ENCODE measurements around the gene PHLPP1.
A peak's percentile ranks its signal among the peaks of the same experiment; 100 is the strongest.

PHLPP1 gene

DNA sequence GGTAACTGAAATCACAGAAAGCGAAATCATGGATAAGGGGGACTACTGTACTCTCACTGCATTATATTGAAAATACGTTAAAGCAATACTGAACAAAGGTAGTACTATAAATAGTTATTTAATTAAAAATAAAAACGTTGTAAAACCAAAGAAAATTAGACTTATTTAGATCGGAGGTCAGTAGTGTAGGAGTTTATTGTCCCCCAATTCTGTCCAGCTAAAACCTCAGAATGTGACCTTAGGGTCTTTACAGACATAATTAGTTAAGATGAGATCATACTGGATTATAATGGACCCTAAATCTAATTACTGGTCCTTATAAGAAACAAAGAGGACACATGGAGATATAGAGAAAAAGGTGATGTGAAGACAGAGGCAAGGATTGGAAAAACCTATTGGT is 95.3 kb downstream of the PHLPP1 start:
- DNase-seq (ENCODE audit: low read depth) = no peak

DNA sequence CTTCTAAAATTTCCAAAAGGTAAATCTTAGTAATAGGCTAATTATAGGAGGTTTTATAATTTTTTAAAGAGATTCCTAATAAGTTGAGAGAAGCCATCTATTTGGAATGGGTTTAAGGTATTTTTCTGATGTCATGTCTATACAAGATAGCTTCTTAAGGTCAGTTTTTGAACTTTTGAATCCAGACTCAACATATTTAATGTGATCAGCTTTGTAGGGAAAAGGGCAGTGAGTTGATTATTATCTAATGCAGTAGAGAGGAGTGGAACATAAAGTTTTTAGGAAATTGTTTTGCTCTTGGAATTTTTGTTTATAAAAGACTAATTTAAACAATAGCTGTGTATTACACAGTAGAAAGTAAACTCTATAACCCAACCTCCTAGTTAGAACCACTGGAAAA is 96.3 kb downstream of the PHLPP1 start:
- no peak for DNase-seq (ENCODE audit: low read depth)

DNA sequence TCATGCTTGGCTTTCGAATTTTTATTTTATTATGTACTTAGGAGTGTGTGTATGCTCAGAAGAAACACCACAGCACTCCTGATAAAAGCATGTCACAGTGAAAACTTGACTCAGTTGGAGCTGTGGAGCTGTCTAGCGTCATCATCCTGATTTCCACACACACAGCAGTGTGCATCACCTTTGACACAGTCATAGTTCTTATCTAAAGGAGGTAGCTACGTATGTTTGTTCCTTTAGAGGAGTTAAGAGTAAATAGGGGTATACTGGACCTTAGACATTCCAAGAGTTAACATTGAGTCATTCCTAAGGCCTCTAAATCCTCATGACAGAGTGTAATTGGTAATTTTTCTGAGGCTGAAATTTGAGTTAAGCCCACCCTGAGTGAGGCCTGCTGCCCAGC is 96.9 kb downstream of the PHLPP1 start:
- DNase-seq (ENCODE audit: low read depth) = no peak

DNA sequence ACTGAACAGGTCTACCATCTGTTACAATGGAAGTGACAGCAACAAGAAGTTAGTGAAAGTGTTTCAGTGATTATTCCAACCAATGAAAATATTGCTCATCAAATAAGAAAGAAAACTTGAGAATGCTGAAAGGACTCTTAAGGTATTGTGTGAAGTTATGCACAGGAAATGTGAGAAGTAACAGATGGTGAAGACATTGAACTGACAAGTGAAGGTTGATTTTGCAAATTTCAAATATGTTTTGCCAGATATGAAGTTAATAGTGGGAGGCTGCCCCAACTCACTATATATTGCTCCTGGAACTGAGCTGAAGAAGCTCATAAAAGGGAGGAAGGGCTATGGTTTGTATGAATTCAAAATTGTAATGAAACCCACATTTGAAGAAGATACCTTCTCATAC is 97.5 kb downstream of the PHLPP1 start:
- DNase-seq (ENCODE audit: low read depth) = no peak

DNA sequence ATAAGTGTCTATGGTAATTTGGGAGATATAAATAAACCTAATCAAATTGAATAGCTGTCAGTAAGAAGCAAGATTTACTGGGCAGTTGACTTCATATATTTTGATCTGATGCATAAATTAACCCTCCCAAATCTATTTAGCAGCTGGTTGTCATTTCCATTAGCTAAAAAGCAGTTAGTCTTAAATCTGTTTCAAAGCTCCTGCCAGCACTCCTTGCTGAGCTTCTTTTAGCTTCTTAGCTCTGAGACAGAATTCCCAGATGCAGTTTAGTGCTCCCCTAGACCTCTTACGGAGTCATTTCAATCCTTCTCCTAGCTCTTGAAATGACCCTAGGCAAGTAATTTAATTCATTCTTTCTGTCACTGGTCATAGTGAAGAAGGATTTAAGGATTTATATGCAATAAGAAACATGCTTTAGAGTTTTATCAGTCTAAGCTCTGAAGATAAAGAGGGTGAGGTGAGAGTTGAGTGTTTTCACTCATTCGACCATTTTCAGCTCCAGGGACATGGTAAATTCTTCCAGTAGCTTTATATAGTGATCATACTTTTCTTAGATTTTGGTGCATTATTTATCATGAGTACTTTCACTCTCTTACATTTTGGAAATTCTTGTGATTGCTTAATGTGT is 98.9 kb downstream of the PHLPP1 start:
- DNase-seq (ENCODE audit: low read depth) = no peak

DNA sequence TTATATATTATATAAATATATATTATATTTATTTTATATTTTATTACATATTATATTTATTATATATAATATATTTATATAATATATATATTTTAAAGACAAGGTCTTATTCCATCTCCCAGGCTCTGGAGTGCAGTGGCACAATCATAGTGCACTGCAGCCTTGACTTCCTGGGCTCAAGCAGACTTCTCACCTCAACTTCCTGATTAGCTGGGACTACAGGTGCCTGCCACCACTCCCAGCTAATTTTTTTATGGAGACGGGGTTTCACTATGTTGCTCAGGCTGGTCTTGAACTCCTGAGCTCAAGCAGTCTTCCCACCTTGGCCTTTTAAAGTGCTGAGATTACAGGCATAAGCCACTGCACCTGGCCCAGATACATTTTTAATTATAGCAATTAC is 110.0 kb downstream of the PHLPP1 start:
- no peak for DNase-seq (ENCODE audit: low read depth)

DNA sequence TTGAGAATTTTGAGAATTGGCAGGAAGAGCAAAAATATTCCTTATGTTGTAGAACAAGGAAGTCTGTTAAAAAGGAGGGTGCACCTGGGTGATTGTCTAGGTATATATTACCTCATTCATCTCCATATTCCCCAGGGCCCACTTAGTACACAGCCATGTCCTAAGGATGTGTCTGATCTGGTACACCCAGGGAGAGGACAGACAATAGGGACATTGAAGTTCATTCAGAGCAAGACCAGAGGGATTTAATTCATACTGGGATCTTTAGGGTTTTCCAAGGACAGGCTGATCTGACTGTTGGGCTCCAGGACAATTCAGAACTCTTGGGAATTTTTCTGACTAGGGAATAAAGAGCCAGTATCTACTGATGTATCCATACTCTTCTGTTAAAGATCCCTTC is 112.1 kb downstream of the PHLPP1 start:
- no peak for DNase-seq (ENCODE audit: low read depth)

DNA sequence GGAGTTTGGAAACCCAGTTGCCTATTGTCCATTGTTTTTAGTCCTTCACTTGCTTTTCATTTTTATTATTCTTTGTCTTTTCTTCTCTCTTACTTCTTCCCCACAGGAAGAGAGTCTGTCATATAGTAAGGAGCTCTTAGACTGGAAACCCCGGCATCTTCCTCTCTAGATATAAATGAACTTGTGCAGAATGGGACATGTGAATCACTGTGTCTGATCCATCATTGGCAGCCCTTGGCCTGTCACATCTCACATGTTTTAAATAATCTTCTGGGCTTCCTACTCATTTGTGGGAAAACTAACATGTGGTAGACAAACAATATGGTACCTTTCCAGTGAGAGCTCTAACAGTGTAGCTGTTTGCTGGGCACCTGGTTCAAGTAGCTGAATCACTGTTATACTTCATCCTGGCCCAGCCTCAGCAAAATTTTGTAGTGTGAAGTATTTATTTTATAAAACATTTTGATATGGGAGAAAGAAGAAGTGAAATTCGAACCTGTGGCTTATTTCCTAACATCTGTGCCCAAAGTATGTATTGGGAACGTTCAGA is 112.8 kb downstream of the PHLPP1 start:
- no peak for DNase-seq (ENCODE audit: low read depth)

DNA sequence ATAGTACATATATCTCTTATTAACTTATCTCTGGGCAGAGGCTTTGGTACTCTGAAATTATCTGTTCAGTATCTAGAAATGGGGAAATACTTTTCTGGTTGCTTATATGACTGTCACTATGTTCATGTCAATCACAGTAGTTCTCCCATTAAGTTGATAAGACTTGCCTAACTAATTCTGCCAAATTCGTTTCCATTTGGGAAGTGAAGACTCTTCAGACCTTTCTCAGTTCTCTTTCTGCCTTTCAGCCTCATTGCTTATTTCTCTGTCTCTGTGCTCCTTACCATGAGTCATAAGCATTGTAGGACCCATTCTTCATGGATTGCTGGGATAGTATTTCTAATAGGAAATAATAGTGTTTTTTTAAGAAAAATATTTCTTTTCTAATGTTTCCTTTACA is 113.5 kb downstream of the PHLPP1 start:
- no peak for DNase-seq (ENCODE audit: low read depth)

DNA sequence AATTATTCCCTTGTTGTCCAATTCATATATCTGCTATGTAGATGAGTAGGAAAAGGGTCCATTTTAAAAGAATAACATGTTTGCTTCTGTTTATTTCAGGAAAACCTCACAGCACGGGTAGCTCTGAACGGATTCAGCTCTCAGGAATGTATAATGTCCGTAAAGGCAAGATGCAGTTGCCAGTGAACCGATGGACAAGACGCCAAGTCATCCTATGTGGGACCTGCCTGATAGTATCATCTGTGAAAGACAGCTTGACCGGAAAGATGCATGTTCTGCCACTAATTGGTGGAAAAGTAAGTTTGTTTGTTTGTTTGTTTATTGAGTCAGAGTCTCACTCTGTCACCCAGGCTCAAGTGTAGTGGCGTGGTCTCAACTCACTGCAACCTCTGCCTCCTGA is 114.6 kb downstream of the PHLPP1 start:
- DNase-seq (ENCODE audit: low read depth) = no peak

DNA sequence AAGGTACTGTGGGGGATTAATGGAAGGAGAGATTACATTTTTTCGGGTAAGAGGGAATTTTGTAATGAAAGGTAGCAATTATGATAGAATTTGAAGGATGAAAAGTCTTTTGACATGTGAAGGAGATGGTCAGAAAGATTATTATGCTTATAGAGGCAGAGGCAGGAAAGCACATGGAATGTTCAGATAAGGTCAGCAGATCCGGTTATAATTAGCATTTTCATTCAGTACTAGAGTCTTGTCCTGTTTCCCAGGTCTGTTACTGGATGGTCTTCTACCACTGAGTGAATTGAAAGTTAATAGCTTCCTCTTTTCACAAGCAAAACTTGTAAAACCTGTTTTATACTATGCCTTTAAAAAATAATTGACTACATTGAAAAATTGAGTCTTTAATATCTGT is 116.9 kb downstream of the PHLPP1 start:
- DNase-seq (ENCODE audit: low read depth) = no peak

DNA sequence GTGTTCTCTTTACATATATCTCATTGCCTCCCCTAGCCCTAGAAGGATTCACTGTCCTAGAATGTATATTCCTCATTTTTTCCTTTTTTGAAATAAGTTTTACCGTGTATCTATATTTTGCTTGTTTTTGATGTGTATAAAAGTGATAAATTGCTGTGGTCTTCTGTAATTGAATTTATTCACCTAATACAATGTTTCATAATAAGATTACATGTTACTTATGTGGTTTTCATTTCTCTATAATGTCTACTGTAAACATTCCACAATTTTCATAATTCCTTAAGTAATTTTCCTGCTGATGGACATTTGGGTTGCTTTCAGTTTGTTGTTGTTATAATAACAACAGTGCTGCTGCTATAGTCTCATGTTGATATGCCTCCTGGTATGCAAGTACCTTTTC is 118.2 kb downstream of the PHLPP1 start:
- DNase-seq (ENCODE audit: low read depth) = no peak

DNA sequence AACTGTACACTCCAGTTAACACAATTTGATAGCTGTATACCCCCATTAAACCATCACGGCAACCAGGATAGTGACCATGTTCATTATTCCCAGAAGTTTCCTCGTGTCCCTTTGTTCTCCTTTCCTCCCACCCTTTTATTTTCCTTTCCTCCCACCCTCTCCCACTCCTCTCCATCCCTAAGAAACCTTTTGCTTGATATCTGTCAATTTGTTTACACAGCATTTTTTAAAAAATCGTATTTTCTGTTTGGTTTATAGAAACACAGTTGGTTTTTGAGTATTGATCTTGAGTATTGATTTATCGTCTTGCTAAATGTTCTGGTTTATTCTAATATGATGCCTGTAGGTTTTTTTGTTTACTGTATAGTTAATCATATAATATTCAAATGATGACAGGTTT is 119.4 kb downstream of the PHLPP1 start:
- DNase-seq (ENCODE audit: low read depth) = no peak

DNA sequence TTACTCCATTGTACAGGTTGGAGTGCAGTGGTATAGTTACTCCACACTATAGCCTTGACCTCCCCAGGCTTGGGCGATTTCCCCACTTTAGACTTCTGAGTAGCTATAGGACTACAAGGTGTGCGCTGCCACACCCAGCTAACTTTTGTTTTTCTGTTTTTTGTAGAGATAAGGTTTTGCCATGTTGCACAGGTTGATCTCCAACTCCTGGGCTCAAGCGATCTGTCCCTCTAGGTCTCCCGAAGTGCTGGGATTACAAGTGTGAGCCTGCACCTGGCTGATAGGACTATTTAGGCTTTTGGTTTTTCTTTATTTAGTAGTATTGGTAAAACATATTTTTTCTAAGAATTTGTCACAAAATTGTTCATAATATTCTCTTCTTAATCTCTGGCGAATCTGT is 121.7 kb downstream of the PHLPP1 start:
- no peak for DNase-seq (ENCODE audit: low read depth)

DNA sequence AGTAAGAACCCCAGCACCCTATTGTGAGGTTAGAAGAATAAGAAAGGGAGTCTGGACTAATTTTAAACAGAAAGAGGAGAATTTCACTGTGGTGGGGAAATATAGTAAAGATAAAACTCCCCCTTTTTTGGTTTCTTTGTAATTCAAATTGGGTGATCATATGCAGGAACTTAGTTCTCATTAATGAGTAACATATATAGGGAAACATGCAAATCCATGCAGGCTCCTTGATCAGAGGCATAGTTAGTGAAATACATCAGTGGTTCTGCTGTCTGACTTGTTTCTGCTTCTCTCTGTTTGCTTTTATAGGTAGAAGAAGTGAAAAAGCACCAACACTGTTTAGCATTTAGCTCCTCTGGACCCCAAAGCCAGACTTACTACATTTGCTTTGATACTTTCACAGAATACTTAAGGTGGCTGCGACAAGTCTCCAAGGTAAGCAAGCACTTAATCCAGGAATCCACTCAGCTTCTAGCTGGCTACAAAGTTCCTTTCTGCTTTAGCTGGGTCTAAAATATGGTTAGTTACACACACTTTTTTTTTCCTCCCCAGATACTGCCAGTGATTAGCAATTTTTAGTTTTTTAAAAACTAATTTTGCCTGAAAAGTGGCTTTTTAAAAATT is 123.2 kb downstream of the PHLPP1 start:
- DNase-seq (ENCODE audit: low read depth) = no peak

DNA sequence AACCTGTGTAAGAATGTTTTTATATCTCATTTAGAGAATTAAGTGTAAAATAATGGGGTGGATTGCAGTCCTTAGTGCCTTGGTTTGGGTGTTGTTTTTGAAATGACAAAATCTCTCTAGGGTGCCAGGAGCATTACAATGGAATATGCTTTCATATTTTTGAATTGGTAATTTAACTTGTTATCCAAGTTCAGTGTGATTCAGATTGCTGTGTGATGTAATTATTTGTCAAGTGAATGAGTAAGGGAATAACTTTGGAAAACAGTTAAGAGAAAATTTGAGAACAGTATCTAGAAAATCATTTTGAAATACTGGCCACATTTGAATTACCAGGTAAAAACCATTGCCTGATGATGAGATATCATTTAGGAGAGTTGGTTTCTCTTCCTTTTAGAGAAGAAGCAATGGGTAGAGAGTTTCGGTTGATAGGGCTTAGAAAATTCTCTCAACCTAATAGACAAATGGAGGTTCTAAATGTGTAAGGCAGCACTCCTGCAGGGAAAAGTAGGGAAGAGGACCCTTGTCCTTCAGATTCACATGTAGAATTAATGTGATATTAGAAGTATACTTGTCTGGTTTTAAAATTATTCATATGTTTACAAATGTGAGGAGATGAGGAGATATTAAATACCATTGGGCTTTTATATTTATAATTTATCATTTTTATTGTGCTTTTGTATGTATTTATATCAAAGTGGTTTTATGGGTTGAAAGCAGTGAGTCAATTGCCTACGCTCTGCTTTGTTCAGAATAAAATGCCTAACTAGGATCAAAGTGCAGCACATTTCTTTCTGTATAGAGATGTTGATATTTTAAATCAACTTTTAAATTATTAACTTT is 124.8 kb downstream of the PHLPP1 start:
- no peak for DNase-seq (ENCODE audit: low read depth)

DNA sequence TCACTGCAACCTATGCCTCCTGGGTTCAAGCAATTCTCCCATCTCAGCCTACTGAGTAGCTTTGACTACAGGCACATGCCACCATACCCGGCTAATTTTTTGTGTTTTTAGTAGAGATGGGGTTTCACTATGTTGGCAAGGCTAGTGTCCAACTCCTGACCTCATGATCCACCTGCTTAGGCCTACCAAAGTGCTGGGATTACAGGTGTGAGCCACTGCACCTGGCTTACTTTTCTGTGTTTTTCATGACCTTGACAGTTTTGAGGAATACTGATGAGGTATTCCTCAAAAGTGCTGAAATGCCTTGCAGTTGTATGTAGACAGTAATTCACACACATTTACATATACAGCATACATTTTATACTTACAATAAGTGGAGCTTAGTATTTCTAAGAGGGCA is 126.1 kb downstream of the PHLPP1 start:
- no peak for DNase-seq (ENCODE audit: low read depth)

DNA sequence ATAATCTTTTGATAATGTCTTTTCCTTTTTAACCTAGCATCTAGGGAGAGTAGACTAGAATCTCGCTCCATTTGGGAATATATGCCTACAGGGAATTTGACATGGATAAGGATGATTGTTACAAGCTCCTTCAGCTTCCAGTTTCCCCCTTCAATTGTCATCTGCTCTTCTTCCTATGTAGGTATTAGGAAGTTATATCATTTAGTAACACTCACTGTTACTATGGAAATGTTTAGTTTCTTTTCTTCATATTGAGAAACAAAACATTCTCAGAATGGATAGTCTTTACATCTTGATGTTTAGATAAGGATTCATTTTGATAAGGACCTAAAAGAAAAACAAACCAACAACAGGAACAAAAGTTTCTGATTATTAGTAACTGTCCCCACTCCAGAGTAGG is 127.6 kb downstream of the PHLPP1 start:
- DNase-seq (ENCODE audit: low read depth) = no peak

DNA sequence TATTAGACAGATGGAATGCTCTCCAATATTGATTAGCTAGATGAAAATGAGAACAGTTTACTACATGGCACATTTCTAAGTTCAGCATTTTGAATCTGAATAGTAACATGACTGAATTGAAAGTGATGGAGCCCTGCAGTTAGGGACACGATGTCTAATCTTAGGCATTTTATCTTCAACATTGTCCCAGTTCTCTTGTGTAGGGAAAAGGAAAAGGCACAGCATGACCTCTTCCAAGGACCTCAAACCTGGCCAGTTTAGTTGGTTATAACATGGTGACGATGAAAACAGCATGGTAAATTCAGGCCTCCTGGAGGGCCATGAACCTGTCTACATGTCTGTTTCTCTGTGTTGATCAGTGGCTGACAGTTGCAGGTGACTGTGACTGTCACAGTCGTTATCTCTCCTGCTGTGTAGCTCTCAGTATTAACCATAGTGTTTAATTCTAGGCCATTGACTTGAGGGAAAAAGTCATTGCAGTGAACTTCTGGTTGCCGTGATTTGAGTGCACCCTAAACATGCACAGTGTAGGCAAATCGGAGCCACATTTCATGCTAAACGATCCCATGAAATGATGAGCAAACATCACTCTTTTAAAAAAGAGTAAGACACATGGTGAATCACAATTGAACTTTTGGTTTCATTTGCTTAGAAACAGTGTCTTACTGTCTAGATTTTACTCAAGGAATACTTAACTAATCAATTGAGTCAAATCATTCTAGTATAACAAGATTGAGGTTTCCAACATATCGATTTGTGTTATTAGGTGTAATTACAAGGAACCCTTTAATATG is 129.7 kb downstream of the PHLPP1 start:
- no peak for DNase-seq (ENCODE audit: low read depth)

DNA sequence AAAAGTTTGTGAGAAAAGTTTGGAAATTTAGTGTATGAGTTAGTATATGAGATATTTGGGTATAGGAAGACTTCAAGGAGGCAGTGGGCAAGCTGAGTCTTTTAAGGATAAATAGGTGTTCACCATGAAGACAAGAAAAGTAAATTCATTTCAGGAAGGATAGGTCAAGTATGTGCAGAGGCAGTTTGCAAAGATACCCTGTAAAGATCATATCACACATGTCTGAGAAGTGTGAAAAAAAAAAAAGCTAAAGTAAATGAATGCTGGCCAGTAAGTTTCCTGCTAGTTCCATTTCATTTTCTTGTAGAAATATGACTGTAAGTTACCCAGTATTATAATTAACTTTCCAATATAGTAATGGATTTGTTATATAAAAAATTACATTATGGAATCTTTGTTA is 131.0 kb downstream of the PHLPP1 start:
- DNase-seq (ENCODE audit: low read depth) = peak; percentile 5

DNA sequence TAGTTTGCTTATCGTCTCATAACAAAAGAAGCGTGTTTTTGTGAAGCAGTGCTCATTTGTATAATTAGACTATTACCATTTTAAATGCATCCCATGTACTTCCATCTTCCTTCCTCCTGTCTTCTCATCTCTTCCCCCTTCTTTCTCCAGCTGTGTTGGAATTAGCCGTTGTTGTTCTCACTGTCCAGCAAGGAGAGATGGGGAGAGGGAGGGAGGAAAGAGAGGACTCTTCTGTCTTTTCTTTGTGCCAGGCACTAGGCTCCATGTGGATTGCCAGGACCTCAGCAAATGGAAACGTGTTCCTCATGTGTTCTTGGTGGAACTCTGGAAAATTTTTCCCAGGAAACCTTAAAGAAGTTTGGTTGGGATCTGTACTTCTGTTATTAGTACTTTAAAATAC is 131.7 kb downstream of the PHLPP1 start:
- DNase-seq (ENCODE audit: low read depth) = no peak

DNA sequence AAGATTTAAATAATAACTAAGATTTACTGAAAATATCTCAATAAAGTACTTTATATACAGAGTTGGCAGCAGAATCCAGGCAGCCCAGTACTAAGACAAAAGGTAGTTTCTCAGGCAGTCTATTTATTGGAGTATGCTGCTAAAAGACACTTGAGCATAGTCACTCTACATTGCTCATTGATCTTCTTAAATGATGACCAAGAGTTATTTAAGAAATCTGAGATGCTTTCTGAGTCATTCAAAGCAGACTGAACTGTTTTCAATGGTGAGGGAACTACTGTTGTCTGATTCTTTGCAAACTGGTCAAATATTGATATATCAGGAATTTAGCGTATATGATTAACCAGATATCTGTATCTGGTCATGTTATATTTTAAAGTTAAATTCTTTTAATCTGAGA is 133.6 kb downstream of the PHLPP1 start:
- DNase-seq (ENCODE audit: low read depth) = no peak

Data from CMK (cell line).